NOMO-1 treated with dmso at 0.1 percent for 144 hours (cell line): ENCODE measurements around the gene MS4A5.

ENCODE experiments used
- DNase-seq: peaks from one replicate; lab custom pipeline; 2025; ENCODE audit not compliant: unreplicated experiment; lab: John Stamatoyannopoulos, UW

MS4A5 gene

GRCh38 chr11:60477035-60477445 lies 47.7 kb downstream of the MS4A5 start:
- peak; percentile 71 for DNase-seq

GRCh38 chr11:60482361-60482760 lies 53.0 kb downstream of the MS4A5 start:
- DNase-seq: peak; percentile 31

- peak; percentile 81 for DNase-seq
Measured at GRCh38 chr11:60485987-60486386, 56.6 kb downstream of the MS4A5 start.

GRCh38 chr11:60492488-60493009 lies 63.2 kb downstream of the MS4A5 start, which contains the start of gene MS4A12:
MS4A12 (plus strand) TSS chr11:60492778; CDS start chr11:60497319, 4,541 bp downstream.
- DNase-seq: no peak

GRCh38 chr11:60493454-60493853 lies 64.1 kb downstream of the MS4A5 start:
- no peak for DNase-seq
